GM21381 (cell line): ENCODE results near the gene GLI3.

ENCODE experiments used
- ATAC-seq: cut with Tn5 transposase; IDR thresholded peaks from one replicate; pipeline ENCODE4 v1.9.1; 2021; ENCODE audit warnings: mild to moderate bottlenecking, moderate library complexity; ENCODE audit not compliant: unreplicated experiment

Gene GLI3

DNA sequence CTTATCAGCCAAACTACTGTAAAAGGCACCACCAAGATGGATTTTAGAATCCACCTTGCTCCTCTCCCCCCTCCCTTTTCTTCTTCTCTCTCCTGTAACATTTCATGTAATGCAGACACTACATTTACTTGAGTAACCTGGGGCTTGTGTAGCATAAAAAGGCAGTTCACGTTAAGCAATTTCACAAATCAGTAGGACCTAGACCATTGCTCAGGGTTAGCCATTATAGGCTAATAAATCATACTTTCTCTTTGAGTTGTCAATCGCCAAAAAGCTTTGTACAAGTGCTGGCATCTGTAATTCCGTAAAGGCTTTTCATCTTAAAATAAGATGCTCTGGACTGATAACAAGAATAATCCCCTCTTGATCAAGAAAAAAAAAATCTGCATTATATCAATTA lies 224.7 kb downstream of the GLI3 start:
- ATAC-seq: no peak

DNA sequence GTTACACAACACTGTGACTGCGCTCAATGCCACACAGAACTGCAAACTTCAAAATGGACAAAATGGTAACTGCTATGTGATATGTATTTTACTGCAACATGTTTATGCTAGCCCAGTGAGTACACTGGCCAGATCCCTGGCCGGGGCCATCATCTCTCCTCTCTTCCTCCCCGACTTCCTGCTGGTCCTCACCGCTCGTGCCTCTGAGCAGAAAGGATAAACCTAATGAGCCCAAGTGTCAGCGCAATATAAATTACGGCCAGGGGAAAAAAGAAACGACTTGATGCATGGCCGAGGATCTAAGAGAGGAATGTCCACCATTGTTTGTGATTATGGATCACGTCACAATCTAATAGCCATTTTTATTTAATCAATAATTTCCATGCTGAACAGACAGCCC lies 225.2 kb downstream of the GLI3 start:
- no peak for ATAC-seq

DNA sequence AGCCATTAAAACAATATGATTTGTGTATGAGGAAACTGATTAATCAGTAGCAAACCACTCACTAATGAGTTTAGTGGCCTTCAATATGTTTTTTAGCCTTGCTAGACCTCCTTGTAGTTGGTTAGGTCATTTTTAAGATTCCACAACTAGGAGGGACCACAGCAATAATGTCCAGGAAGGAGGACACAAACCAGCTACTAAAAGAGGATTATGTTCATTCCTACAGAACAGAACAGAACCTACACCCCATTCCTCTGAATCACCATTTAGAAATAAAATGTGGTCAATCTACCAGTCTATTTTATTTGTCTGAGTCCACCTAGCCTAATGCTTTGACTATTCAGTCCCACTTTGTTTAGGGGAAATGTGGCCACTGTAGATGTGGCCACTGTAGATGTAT lies 226.3 kb downstream of the GLI3 start:
- ATAC-seq: no peak

DNA sequence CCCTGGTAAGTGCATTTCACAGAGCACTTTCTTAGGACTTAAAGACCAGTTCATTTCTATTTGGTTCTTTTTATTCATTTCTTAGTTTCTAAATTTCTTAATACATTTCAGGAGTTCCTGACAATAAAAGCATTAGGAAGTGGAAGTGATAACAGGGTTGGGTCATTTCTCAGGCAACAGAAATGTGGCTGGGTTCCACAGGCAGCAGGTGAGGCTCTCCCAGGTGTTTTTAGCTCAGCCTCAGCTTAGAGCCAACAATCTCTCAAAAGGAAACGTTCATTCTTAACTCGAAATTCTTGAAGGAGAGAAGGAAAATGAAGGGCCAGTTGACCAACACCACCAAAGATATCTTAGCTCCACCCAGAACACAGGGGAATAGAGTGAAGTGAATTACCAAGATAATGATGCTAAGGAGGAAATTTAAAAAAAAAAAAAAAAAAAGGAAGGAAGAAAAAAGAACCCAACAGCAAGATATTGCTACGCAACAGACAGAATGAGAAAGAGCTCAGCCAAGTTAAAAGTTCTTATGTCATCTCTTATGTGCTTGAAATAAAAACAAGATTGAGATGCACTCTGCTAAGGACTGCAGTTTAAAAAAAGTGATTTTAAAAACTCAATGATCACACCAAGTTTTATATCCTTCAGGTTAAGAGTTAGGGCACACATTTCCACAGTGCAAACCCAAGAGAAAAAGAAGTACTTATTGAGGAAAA lies 230.1 kb downstream of the GLI3 start:
- no peak for ATAC-seq

DNA sequence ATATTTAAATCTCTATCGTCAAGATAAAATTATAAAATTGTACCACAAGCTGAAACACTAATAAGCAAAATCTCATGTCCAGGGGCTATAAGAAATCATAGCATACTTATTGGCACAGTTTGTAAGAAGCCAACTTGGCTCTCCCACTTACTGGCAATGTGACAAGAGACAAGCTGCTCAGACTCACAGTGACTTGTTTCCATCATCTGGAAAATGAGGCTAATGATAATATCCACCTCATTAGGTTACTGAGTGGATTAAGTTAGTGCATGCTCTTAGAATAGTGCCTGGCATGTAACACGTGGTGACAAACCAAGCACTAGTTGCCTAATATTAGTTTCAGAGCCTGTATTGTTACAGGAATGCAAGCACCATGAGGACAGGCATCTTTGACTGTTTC lies 234.4 kb downstream of the GLI3 start:
- ATAC-seq: no peak

DNA sequence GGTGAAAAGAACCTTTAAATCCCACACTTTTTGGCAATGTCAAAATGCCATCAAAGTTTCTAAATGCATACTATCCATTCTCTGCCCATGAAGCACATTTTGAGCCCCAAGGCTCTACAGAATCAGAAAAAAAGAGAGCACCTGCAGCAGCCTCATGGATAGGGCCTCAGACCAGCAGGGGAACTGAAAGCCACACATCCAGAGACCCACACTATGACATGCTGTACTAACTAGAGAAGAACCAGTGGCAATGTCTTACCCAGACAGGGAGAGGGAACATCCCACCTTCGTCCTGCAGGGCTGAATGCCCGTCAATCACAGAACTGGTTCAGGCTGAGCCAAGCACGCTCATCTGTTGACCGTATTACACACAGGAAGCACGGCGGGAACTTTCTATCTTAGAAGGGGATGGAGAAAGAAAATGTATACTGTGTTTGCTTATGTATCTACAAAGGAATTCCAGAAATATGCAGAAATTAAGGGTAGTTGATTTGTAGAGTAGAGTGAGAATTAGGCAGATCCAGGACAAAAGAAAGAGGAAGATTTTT lies 237.2 kb downstream of the GLI3 start:
- no peak for ATAC-seq

DNA sequence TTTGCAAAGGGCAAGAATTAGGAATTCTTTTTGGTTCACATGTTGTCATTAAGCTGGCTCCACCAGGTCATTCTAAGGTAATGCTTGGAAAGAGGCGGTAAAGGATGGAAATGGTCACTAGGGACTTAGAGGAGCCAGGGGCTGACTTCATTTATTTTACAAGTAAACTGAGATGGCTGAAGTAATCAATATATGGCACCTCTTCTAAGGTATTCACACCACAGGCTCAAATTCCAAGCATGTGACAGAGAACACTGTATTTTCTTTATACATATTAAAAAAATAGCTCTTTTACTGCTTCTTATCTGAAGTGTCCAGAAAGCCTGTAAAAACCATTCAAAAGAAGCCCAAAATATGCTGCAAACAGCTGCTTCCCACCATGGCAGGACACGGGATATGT lies 239.0 kb downstream of the GLI3 start:
- no peak for ATAC-seq

DNA sequence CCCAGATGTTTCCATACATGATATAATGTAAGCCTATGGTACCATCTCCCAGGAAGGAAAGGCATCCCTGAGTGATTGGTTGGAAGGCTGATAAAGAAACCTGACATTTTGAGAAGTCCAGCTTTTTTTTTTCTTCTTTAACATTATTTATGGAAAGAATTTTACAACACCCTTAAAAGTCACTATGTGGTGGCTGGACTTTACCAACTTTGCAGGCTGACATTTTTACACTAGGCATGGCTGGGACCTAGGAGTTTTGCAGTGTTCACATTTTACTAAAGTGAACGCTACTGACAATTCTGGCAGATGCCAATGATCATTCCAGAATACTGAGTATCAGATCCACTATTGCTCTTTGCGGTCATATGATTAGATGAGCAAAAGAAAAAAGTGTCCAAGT lies 239.9 kb downstream of the GLI3 start:
- ATAC-seq: no peak

DNA sequence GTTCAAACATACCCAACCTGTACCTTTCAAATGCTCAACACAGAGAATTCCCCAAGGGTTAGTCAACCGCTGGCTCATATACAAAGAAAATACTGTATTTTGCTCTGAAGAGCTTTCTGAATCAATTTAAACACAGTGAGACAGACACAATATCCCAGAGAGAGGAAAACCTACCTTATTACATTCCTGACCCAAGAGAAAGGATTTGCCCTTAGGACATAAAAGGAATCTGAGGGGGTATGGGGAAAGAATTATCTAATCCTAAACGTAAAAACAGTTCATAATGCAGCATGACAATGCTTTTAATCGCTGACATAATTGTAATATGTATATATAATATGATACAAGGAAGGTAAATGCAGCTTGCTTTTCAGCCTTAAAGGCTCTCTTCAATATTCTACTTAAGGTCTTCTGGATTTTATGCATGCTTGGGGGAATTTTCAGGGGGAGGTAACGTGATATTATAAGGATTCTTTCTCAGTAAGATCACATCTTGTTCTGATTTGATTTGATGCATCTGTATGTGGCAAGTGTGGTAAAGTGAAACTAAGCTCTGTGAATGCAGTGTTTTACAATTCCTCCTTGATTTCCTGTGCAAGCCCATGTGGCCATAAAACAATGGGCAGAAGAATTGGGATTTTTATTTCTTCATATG lies 240.5 kb downstream of the GLI3 start:
- no peak for ATAC-seq

DNA sequence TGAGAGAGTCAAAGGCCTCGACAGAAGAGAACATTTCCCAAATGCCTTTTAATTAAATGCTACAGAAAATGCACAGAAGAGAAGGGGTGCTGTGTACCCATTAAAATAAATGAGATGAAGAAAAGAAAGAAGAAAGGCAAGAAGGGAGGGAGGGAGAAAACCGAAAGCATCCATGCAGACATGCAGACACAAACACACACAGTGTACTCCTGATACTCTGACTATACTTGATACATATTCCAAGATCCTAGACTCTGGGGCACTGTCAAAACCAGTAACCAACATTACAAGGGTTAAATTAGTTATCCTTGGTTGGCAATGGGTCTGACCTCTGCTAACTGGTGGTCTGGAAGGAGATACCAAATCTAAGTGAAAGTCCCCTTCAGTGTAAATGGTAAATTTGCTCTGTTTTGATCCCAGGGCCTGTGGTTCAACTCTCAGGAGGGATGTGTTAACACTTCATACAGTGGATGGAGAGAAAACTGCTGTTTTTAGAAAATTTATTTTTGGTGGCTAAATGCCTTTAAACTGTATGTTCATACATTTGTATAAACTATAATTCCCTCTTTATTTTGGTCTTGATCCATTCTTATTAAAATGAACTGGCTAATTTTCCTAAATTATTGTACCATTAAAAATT lies 241.3 kb downstream of the GLI3 start:
- no peak for ATAC-seq

DNA sequence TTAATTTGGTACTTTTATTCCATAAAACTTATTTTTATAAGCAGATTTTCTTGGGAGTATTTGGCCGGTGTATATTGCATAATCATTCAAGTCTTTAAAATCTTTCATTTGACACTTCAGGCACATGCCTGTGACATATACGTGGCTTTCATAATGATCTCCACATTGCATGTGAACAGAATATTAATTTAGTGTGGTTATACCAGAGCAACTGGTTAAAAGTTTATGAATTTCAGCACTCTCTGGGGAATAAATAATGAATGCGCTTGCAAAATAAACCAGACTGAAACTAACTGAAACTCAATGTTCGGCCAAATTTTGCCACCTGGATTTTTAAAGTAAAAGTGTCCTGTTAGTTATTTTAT lies 242.3 kb downstream of the GLI3 start:
- ATAC-seq: no peak

DNA sequence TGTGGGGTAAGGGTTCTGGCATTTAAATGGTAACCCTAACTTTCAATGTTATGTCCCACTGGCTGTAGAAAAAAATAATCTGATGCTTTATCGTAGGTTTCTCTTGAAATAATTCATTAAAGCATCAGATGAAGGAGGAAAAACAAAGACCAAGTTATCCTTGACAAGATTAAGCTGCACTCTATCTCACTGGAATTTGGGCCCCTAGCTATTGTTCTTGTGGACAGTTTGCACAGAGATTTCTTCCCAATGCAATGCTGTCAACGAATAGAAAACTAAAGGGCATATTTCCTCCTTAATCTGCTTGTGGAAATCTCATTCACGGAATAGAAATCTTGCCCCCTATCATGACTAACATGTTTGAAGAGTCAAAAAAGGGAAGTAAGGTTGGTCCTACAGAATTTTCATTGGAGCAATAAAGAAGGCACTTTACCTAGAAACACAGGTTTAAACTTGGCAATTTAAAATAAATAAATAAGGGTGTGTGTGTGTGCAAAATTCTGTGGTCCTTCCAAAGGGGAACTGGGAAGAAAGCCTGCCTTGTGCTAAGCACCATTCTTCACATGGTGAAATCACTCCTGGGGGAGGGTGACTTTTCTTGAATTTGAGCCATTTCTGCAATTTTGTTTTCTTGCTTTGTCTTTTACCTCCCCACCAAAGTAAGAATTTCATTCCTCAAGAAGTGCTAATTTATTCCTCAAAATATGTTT lies 242.8 kb downstream of the GLI3 start:
- ATAC-seq: no peak

DNA sequence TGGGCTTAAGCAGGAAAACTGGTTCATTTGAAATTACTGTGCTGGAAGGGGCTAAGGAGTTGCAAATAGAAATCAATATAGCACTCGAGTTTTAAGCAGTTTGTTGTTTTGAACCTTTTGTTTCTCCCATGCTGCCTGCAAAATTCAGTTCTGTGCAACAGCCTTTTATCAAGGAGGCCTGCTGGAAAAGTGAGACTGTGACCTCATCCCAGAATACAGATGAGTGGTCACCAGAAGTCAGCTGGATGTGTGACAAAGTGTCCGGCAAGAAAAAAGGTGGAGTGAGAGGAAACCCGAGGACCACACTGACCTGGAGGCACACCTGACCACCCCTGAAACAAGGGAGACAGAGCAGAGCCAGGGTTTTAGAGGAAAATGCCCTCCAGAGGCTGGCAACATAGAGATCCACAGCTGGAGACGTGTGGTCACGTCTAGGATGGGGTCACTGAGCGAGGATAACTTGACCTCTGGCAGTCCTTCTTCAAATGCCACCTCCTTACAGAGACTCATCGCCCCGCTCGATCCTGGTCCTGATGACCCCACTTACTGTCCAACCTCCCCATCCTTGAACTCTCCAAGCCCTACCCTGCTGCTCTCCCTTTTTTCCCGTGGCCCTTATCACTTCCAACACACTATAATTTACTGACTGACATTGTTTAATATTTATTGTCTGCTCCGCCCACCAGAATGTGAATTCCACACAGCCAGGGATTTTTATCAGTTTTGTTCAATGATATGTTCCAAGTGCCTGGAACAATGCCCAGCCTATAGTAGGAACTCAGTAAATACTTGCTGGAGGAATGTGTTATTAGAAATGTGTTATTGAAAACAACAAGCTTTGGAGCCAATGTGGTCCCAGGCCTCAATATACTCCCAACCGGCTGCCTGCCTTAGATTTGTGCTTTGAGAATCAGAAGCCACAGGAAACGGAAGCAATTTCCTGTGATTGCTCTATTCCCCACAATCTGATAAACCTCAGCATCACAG lies 243.8 kb downstream of the GLI3 start:
- no peak for ATAC-seq

DNA sequence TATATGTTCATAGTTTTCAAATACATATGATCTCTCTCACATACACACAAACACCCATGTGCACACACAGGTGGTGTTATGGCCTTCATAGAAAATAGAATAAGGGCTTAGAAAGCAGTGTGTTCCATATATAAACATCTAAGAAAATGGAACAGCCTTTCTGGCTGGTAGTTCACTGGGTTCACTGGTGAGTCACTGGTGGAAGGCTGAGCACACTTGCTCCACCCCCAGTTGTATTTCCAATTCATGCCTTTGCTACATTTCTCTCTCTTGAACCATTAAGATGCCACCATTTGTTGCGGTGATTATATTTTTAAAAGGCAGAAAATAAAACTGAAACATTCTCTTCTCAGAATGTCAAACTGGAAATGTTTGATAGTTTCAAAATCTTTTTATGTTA lies 252.1 kb downstream of the GLI3 start:
- ATAC-seq: no peak

DNA sequence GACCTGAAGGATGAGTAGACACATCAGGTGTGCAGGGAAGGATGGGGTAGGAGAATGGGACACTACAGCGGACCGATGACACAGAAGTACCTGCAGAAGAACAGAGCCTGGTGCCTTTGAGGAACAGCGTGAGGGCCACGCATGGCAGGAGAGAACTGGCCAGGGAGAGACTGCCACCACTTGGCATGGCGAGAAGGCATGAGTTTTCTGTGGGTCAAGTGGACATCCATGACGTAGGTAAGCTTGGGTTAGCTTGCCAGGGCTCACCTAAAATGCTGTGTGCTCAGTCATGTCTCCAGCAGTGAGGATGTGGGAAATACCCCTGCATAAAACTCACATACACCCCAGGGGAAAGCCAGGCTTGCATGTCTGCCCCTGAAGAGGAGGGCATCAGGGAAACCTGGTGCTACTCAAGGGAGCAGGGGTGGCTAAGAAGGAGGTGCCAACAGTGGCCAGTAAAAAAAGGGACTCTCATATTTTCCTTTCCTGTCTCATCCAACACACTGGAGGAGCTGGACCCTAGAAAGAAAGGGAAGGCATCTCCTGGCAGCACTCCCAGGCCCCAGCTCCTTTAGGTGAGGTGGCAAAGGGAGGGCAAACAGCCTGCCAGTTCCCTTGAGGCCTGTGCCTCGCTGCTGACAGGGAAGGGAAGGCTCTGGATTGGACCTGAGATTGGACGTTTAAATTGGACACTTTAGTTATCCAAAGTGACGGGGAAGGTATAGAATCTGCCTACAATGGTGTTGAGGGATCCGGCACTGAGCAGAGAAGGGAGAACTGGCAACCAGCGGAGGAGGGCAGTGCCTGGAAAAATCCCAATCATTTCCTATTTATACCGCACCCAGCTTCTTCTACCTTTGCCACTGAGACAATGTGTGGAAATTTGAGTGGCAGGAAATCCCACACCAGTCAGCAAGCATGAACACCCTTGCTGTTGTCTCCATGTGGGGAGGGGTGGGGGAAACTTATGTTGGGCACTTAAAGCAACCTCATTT lies 255.7 kb downstream of the GLI3 start:
- no peak for ATAC-seq

DNA sequence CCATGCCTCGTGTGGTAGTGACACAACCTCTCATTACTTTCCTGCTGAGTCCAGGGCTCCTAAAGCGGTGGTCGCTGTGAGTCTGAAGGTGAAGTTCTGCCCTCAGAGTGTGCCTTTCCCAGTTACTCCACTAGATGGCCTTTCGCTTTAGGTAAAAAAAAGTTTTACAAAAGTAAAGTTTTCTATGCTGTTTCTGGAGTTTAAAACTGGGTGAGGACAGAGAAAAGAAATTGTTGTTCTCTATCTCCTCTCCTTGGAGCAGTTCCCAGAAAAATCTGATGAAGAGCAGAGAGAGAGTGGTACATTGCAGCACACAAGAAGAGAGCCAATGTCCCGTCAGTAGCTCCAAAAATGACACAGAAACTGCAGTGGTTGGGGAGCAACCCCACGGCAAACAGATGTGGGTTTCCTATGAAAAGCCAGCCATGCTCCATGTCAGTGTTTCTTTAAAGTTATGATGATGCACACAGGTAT lies 257.1 kb downstream of the GLI3 start:
- ATAC-seq: no peak

DNA sequence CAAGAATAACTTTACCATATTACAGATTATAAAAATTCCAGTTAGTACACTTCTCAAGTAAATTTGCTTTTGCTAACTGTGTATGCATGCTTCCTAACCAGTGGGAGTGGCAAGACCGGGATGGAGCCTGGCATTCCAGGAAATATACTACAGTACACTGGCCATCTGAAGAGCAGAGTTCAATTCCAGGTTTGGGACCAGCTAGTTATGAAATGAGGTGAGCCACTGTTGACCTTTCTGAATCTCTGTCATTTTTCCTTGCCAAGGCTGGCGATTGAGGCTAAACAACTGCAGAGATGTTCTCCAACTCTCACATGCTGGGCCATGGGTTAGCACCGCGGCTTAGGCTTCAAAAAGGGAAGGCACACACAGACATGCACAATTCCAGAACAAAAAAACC lies 258.2 kb downstream of the GLI3 start:
- ATAC-seq: no peak

DNA sequence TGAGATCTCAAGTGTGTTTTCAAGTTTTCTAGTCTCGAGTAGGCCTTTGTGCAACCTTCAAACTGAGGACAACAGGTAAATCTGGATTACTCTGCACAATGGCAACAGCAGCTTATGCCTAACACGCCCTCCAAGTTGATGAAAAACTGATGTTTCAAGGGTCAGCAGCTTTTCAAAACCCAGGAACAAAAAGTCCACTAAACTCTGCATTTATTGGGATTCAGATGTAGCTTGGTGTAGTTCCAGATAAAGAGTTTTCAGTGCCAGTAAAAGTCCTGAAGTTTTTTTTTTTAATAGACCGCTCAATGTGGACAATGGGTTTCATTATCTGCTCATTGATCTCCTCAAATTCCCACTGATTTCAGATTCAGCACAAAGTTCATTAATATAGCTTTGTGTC lies 259.3 kb downstream of the GLI3 start:
- no peak for ATAC-seq

DNA sequence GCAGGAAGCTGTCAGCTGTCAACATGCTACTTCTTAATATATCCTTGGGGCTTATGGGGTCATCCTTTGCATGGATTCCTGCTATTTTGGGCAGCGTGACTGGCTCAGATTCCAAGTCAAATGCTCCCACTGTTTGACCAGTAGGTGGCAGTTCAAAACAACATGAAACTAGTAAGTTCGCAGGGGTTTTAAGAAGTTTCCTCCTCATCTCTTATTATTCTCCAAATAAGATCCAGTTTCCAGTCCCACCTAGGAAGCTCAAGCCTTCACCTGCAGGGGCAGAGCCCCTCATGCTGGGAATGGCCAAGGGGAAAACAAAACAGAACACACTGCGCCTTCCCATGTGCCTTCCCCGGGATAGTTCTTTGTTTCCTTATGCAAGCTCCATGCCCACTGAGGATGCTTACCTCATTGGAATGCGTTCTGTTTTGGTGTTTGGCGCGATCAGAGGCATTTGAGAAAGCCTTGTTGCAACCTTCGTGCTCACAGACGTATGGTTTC lies 259.8 kb downstream of the GLI3 start:
- no peak for ATAC-seq
